K562 (cell line): ENCODE results near the gene HOXB3.

Source experiments
- CCAR2 ChIP-seq: fragments of 200-400 bp; formaldehyde crosslinking; IDR thresholded peaks from 2 replicates; pipeline ENCODE4 v1.6.1; 2017; ENCODE audit warnings: mild to moderate bottlenecking, low read depth, low read length
- CHD2 ChIP-seq: IDR thresholded peaks from 2 replicates; pipeline ENCODE4 v1.6.1; 2011; ENCODE audit warnings: low read depth, low read length
- CTCF ChIP-seq, 3 experiments: IDR thresholded peaks in 2 of 3; conservative IDR thresholded peaks in 1 of 3; 2 replicates each; pipeline ENCODE4 v1.5.1; 2011 to 2012; ENCODE audit warnings: low read length in 3 of 3, mild to moderate bottlenecking in 3 of 3, control low read depth in 2 of 3, improper control_type of control experiment in 1 of 3, inconsistent platforms in 1 of 3, low read depth in 1 of 3, mixed read lengths in 1 of 3, moderate library complexity in 1 of 3; ENCODE audit not compliant: insufficient read depth in 2 of 3
- DPF2 ChIP-seq: fragments of 450-650 bp; IDR thresholded peaks from 2 replicates; pipeline ENCODE4 v1.6.1; 2016
- KHSRP ChIP-seq: fragments of 450-650 bp; IDR thresholded peaks from 2 replicates; pipeline ENCODE4 v1.6.1; 2017
- NFYB ChIP-seq: IDR thresholded peaks from 2 replicates; pipeline ENCODE4 v1.6.1; 2011; ENCODE audit warnings: mild to moderate bottlenecking, moderate library complexity; ENCODE audit not compliant: insufficient read length; ENCODE audit errors: extremely low read depth
- OTX1 ChIP-seq: fragments of 450-650 bp; formaldehyde crosslinking; IDR thresholded peaks from 2 replicates; pipeline ENCODE4 v1.4.0; 2022; ENCODE audit warnings: mild to moderate bottlenecking
- PYGO2 ChIP-seq: fragments of 450-650 bp; IDR thresholded peaks from 2 replicates; pipeline ENCODE4 v1.6.1; 2016; ENCODE audit warnings: mild to moderate bottlenecking, missing genetic modification characterization, moderate library complexity, missing compliant biosample characterization
- SMAD2 ChIP-seq: fragments of 150-350 bp; IDR thresholded peaks from 2 replicates; pipeline ENCODE4 v1.6.1; 2014; ENCODE audit warnings: low read depth, mild to moderate bottlenecking, low read length
- SMC3 ChIP-seq: conservative IDR thresholded peaks from 2 replicates; pipeline ENCODE4 v1.6.1; 2011; ENCODE audit warnings: low read depth, low read length, improper control_type of control experiment; ENCODE audit not compliant: insufficient read depth
- SRF ChIP-seq, 2 experiments: fragments of 250-450, 450-650 bp in 1 of 2; sonication (Bioruptor Pico) in 1 of 2; sonication (generic) in 1 of 2; formaldehyde crosslinking; IDR thresholded peaks; 2 replicates each; pipeline versions ENCODE4 v1.5.0 to v1.5.1; 2020 to 2022; ENCODE audit warnings: mild to moderate bottlenecking in 1 of 2, missing genetic modification reagents in 1 of 2
- ZBTB11 ChIP-seq, 3 experiments: fragments of 200-800 bp in 1 of 3; fragments of 250-450 bp in 1 of 3; fragments of 450-650 bp in 1 of 3; sonication (Bioruptor Pico) in 1 of 3; sonication (Bioruptor generic) in 1 of 3; formaldehyde crosslinking in 1 of 3; IDR thresholded peaks; 2 replicates each; pipeline versions ENCODE4 v1.6.1 to v1.8.0; 2016 to 2022; ENCODE audit warnings: mild to moderate bottlenecking in 2 of 3, missing genetic modification characterization in 2 of 3, missing compliant biosample characterization in 1 of 3, moderate library complexity in 1 of 3
- ZBTB49 ChIP-seq: sonication (generic); formaldehyde crosslinking; IDR thresholded peaks from 2 replicates; pipeline ENCODE4 v1.8.0; 2022; ENCODE audit warnings: missing genetic modification reagents, mild to moderate bottlenecking, borderline replicate concordance
- ZNF23 ChIP-seq: fragments of 250-450 bp; sonication (Bioruptor Pico); IDR thresholded peaks from 2 replicates; pipeline ENCODE4 v1.4.0; 2020; ENCODE audit warnings: mild to moderate bottlenecking

GRCh38 chr17:48590607-48591161, 643 bp upstream of the HOXB3 start:
- TF ChIP-seq ZBTB49 (CRISPR knock-in tag) (no peak), CTCF (IDR thresholded peaks at IDR 0.05 in 2 of 3, conservative IDR thresholded peaks at IDR 0.05 in 1 of 3; ENCODE audit: insufficient read depth in 2 of 3, low read depth in 1 of 3, low read length in 3 of 3) (no peak), PYGO2 (no peak), SMAD2 (no peak), KHSRP (no peak), CCAR2 (no peak), SRF (CRISPR knock-in tag; IDR thresholded peaks at IDR 0.05) (no peak), CHD2 (no peak), ZNF23 (CRISPR knock-in tag) (no peak), OTX1 (no peak), SMC3 (no peak), DPF2 (no peak), NFYB (no peak), ZBTB11 (CRISPR knock-in tag; IDR thresholded peaks at IDR 0.05) (no peak)
